ENCODE results near the gene THSD4.

Gene THSD4

DNA sequence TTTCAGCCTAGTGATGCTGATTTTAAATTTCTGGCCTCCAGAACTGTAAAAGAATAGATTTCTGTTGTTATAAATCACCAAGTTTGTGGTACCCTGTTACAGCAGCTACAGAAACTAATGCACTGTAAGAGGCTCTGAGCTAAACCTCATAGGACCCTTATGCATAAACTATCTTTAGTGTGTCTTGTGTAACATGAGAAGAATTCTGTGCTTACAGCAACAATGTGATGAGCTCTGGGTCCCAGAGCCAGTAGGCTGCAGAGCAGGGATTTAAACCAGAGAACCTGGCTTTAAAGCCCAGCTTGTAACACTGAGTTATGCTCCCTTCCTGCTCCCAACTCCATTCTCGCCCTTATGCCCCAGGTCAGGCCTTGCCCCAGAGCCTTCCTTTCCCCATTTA, 113.1 kb downstream of the THSD4 start:
- no peaks in the 10 kb centered on the region for H3K27me3 ChIP-seq (replicated peaks; ENCODE audit: control insufficient read depth, insufficient read depth, low read length, poor library complexity, severe bottlenecking)
- no peak for DNase-seq
- H3K9me3 ChIP-seq (ENCODE audit: control insufficient read depth, low read length): no peaks in the 10 kb centered on the region
- H3K27ac ChIP-seq (ENCODE audit: insufficient read depth, low read length, poor library complexity, severe bottlenecking): no peak overlapping the region
- no peaks in the 10 kb centered on the region for H3K4me1 ChIP-seq (ENCODE audit: control insufficient read depth, insufficient read depth, low read length, poor library complexity, severe bottlenecking)
- no peak overlapping the region for H3K4me3 ChIP-seq (ENCODE audit: insufficient read depth, low read depth, low read length, poor library complexity, severe bottlenecking)
- no peaks in the 10 kb centered on the region for H3K36me3 ChIP-seq (ENCODE audit: control insufficient read depth, insufficient read depth, low read length)

- no peaks in the 10 kb centered on the region for H3K4me1 ChIP-seq (ENCODE audit: control insufficient read depth, insufficient read depth, low read length, poor library complexity, severe bottlenecking)
- H3K9me3 ChIP-seq (ENCODE audit: control insufficient read depth, low read length): no peaks in the 10 kb centered on the region
- H3K36me3 ChIP-seq (ENCODE audit: control insufficient read depth, insufficient read depth, low read length): no peaks in the 10 kb centered on the region
- H3K27me3 ChIP-seq (replicated peaks; ENCODE audit: control insufficient read depth, insufficient read depth, low read length, poor library complexity, severe bottlenecking): no peaks in the 10 kb centered on the region
- no peak for DNase-seq
- no peak overlapping the region for H3K4me3 ChIP-seq (ENCODE audit: insufficient read depth, low read depth, low read length, poor library complexity, severe bottlenecking)
- H3K27ac ChIP-seq (ENCODE audit: insufficient read depth, low read length, poor library complexity, severe bottlenecking): no peak overlapping the region
These were observed 115.0 kb downstream of the THSD4 start for GRCh38 chr15:71230303-71230702.

GRCh38 chr15:71231758-71232157, 116.5 kb downstream of the THSD4 start:
- H3K9me3 ChIP-seq (ENCODE audit: control insufficient read depth, low read length): no peaks in the 10 kb centered on the region
- no peak overlapping the region for H3K27ac ChIP-seq (ENCODE audit: insufficient read depth, low read length, poor library complexity, severe bottlenecking)
- no peaks in the 10 kb centered on the region for H3K27me3 ChIP-seq (replicated peaks; ENCODE audit: control insufficient read depth, insufficient read depth, low read length, poor library complexity, severe bottlenecking)
- no peaks in the 10 kb centered on the region for H3K4me1 ChIP-seq (ENCODE audit: control insufficient read depth, insufficient read depth, low read length, poor library complexity, severe bottlenecking)
- no peaks in the 10 kb centered on the region for H3K36me3 ChIP-seq (ENCODE audit: control insufficient read depth, insufficient read depth, low read length)
- DNase-seq: no peak
- H3K4me3 ChIP-seq (ENCODE audit: insufficient read depth, low read depth, low read length, poor library complexity, severe bottlenecking): no peak overlapping the region

GRCh38 chr15:71232411-71232810, 117.1 kb downstream of the THSD4 start:
- Histone ChIP-seq H3K4me1 (ENCODE audit: control insufficient read depth, insufficient read depth, low read length, poor library complexity, severe bottlenecking) (no peaks in the 10 kb centered on the region), H3K4me3 (ENCODE audit: insufficient read depth, low read depth, low read length, poor library complexity, severe bottlenecking) (no peak overlapping the region), H3K36me3 (ENCODE audit: control insufficient read depth, insufficient read depth, low read length) (no peaks in the 10 kb centered on the region), H3K27ac (ENCODE audit: insufficient read depth, low read length, poor library complexity, severe bottlenecking) (no peak overlapping the region), H3K27me3 (replicated peaks; ENCODE audit: control insufficient read depth, insufficient read depth, low read length, poor library complexity, severe bottlenecking) (no peaks in the 10 kb centered on the region), H3K9me3 (ENCODE audit: control insufficient read depth, low read length) (no peaks in the 10 kb centered on the region)
- no peak for DNase-seq

DNA sequence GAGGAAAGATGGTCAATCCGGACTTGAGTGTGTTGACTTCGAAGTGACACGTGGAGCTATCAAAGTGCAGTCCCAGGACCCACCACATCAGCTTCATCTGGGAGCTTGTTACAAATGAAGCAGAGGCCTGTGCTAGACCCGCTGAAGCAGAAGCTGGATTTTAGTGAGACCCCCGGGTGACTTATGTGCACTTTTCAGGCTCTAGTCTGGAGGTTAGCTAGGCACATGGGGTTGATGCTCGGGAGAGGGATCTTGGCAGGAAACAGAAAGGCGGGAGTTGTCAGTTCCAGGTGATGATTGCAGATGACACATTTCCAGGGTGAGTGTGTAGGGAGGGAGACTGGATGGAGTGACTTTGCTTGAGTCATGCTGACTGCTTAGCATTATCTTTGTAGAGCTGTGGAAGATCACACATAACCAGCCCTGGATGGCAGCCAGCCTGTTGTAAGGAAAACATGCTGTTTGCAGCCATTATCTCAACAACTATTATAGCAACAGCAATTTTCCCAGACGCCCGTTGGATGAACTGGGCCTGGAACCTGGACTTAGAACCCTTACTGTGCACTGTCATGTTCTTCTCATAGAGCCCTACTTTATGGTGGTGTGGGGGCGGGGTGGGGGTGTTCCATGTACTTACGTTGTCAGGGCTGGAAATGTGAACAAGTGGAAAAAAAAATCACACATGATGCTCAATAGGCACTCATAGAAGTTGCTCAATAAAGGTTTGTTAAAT, 122.4 kb downstream of the THSD4 start:
- Histone ChIP-seq H3K9me3 (ENCODE audit: control insufficient read depth, low read length) (no peaks in the 10 kb centered on the region), H3K4me1 (ENCODE audit: control insufficient read depth, insufficient read depth, low read length, poor library complexity, severe bottlenecking) (no peaks in the 10 kb centered on the region), H3K36me3 (ENCODE audit: control insufficient read depth, insufficient read depth, low read length) (no peaks in the 10 kb centered on the region), H3K4me3 (ENCODE audit: insufficient read depth, low read depth, low read length, poor library complexity, severe bottlenecking) (no peak overlapping the region), H3K27ac (ENCODE audit: insufficient read depth, low read length, poor library complexity, severe bottlenecking) (no peak overlapping the region), H3K27me3 (replicated peaks; ENCODE audit: control insufficient read depth, insufficient read depth, low read length, poor library complexity, severe bottlenecking) (no peaks in the 10 kb centered on the region)
- no peak for DNase-seq

- H3K27me3 ChIP-seq (replicated peaks; ENCODE audit: control insufficient read depth, insufficient read depth, low read length, poor library complexity, severe bottlenecking): no peaks in the 10 kb centered on the region
- H3K36me3 ChIP-seq (ENCODE audit: control insufficient read depth, insufficient read depth, low read length): no peaks in the 10 kb centered on the region
- H3K4me3 ChIP-seq (ENCODE audit: insufficient read depth, low read depth, low read length, poor library complexity, severe bottlenecking): no peak overlapping the region
- H3K4me1 ChIP-seq (ENCODE audit: control insufficient read depth, insufficient read depth, low read length, poor library complexity, severe bottlenecking): no peaks in the 10 kb centered on the region
- no peaks in the 10 kb centered on the region for H3K9me3 ChIP-seq (ENCODE audit: control insufficient read depth, low read length)
- DNase-seq: no peak
- no peak overlapping the region for H3K27ac ChIP-seq (ENCODE audit: insufficient read depth, low read length, poor library complexity, severe bottlenecking)
These were observed 123.7 kb downstream of the THSD4 start for GRCh38 chr15:71238926-71239325.

DNA sequence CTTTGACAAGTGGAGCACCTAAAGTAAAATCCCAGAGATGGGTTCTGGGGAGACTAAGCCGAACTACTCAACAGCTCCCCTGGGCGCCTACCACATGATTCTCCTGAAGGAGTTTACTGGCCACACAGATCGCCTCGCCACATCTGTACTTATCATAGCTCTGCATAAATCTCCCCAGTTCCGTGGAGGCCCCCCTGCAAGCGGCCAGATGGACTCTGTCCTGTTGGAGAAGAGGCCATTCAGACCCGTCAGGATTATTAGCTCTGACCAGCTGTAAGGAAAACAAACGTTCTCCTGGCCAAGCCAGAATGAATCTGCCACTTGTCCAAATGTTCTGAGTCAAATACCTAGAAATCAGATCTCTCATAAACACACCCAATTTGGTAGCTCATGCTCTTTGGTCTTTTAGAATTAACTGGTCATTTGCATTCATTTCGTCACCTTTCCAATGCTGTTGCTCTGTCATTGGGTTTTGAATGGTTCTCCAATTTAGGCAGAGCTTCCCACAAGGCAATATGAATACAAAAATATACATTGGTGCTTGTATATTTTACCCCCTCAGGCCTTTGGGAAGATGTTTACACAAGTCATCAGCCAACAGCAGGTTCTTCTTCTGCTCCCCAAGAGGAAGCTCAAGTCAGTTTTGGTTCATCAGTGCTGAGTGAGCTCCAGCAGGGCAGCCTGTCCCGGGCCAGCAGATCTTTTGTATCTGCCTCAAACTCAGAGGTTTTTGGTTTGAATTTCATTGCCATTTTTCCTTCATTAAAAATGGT, 124.5 kb downstream of the THSD4 start:
- no peak for DNase-seq
- H3K4me3 ChIP-seq (ENCODE audit: insufficient read depth, low read depth, low read length, poor library complexity, severe bottlenecking): no peak overlapping the region
- H3K9me3 ChIP-seq (ENCODE audit: control insufficient read depth, low read length): no peaks in the 10 kb centered on the region
- no peaks in the 10 kb centered on the region for H3K4me1 ChIP-seq (ENCODE audit: control insufficient read depth, insufficient read depth, low read length, poor library complexity, severe bottlenecking)
- H3K27me3 ChIP-seq (replicated peaks; ENCODE audit: control insufficient read depth, insufficient read depth, low read length, poor library complexity, severe bottlenecking): no peaks in the 10 kb centered on the region
- H3K27ac ChIP-seq (ENCODE audit: insufficient read depth, low read length, poor library complexity, severe bottlenecking): no peak overlapping the region
- no peaks in the 10 kb centered on the region for H3K36me3 ChIP-seq (ENCODE audit: control insufficient read depth, insufficient read depth, low read length)

- no peak for DNase-seq
- no peak overlapping the region for H3K4me3 ChIP-seq (ENCODE audit: insufficient read depth, low read depth, low read length, poor library complexity, severe bottlenecking)
- no peak overlapping the region for H3K27ac ChIP-seq (ENCODE audit: insufficient read depth, low read length, poor library complexity, severe bottlenecking)
- H3K27me3 ChIP-seq (replicated peaks; ENCODE audit: control insufficient read depth, insufficient read depth, low read length, poor library complexity, severe bottlenecking): no peaks in the 10 kb centered on the region
- H3K36me3 ChIP-seq (ENCODE audit: control insufficient read depth, insufficient read depth, low read length): no peaks in the 10 kb centered on the region
- no peaks in the 10 kb centered on the region for H3K4me1 ChIP-seq (ENCODE audit: control insufficient read depth, insufficient read depth, low read length, poor library complexity, severe bottlenecking)
- H3K9me3 ChIP-seq (ENCODE audit: control insufficient read depth, low read length): no peaks in the 10 kb centered on the region
These were observed 127.0 kb downstream of the THSD4 start for GRCh38 chr15:71242292-71242691.

DNA sequence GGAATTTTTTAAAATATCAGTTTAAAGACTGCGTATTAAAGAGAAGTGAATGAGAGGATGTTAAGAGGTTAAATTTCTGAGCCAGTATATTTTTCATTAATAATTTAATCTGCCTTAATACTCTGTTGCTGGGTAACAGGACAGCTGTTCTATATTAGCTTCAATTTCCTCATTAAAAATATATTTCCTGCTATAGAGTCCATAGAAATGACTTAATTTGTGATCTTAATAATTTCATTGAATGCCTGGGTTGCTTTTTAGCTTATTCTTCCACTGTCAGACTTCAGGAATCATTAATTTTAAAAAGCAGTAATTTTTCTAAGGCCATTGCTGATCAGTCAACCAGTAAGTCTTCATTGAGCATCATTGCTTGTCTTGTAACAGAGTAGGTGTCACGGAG, 129.0 kb downstream of the THSD4 start:
- H3K4me3 ChIP-seq (ENCODE audit: insufficient read depth, low read depth, low read length, poor library complexity, severe bottlenecking): no peak overlapping the region
- H3K9me3 ChIP-seq (ENCODE audit: control insufficient read depth, low read length): no peaks in the 10 kb centered on the region
- no peaks in the 10 kb centered on the region for H3K4me1 ChIP-seq (ENCODE audit: control insufficient read depth, insufficient read depth, low read length, poor library complexity, severe bottlenecking)
- H3K36me3 ChIP-seq (ENCODE audit: control insufficient read depth, insufficient read depth, low read length): no peaks in the 10 kb centered on the region
- no peak for DNase-seq
- no peaks in the 10 kb centered on the region for H3K27me3 ChIP-seq (replicated peaks; ENCODE audit: control insufficient read depth, insufficient read depth, low read length, poor library complexity, severe bottlenecking)
- H3K27ac ChIP-seq (ENCODE audit: insufficient read depth, low read length, poor library complexity, severe bottlenecking): no peak overlapping the region

- no peak for DNase-seq
- Histone ChIP-seq H3K36me3 (ENCODE audit: control insufficient read depth, insufficient read depth, low read length) (no peaks in the 10 kb centered on the region), H3K9me3 (ENCODE audit: control insufficient read depth, low read length) (no peaks in the 10 kb centered on the region), H3K27ac (ENCODE audit: insufficient read depth, low read length, poor library complexity, severe bottlenecking) (no peak overlapping the region), H3K4me3 (ENCODE audit: insufficient read depth, low read depth, low read length, poor library complexity, severe bottlenecking) (no peak overlapping the region), H3K27me3 (replicated peaks; ENCODE audit: control insufficient read depth, insufficient read depth, low read length, poor library complexity, severe bottlenecking) (no peaks in the 10 kb centered on the region), H3K4me1 (ENCODE audit: control insufficient read depth, insufficient read depth, low read length, poor library complexity, severe bottlenecking) (no peaks in the 10 kb centered on the region)
These were observed 130.3 kb downstream of the THSD4 start for GRCh38 chr15:71245588-71245987.

Data from effector memory CD4-positive, alpha-beta T cell (primary cell).